ENCODE results near the gene SFXN2. TPM values are rescaled to one million over a fixed set of nuclear protein-coding genes. Genes with fewer than 3 reads are reported as not detected.

Gene SFXN2
- total RNA-seq, 4 donors from 2014 or later = 1.9 to 5.6 (median 3.1) TPM

GRCh38 chr10:102743588-102744373, 29.3 kb downstream of the SFXN2 start, which contains the start of gene WBP1L:
WBP1L (plus strand) TSS chr10:102743948; CDS start chr10:102744054, 106 bp downstream.
- DNase-seq (ENCODE audit: low spot score in 2 of 2) = peak; percentile 97 to 98
- Histone ChIP-seq H3K4me1 (peaks cover 35% of the 10 kb centered on the region), H3K4me3 (peak within 1 kb of the TSS; percentile 99), H3K27me3 (no peaks in the 10 kb centered on the region), H3K27ac (peak within 1 kb of the TSS; percentile 98), H3K9me3 (no peaks in the 10 kb centered on the region), H3K36me3 (no peaks in the 10 kb centered on the region)
- TF ChIP-seq EP300 (IDR thresholded peaks at IDR 0.05) (no peak), CTCF (IDR thresholded peaks at IDR 0.05) (no peak), POLR2AphosphoS5 (IDR thresholded peaks at IDR 0.05) (peak; percentile 6 to 100 (median 88)), POLR2A (IDR thresholded peaks at IDR 0.05) (peak; percentile 28 to 94)
- under 1% methylated on average over 37 of the region's 37 CpGs for WGBS

GRCh38 chr10:102744374-102745051, 30.1 kb downstream of the SFXN2 start:
- no peaks in the 10 kb centered on the region for H3K27me3 ChIP-seq
- peak overlapping the region; percentile 98 for H3K27ac ChIP-seq
- no peaks in the 10 kb centered on the region for H3K36me3 ChIP-seq
- DNase-seq (ENCODE audit: low spot score in 2 of 2) = peak in 1 of 2 donors; percentile 74
- TF ChIP-seq POLR2AphosphoS5 (IDR thresholded peaks at IDR 0.05) = no peak
- TF ChIP-seq CTCF (IDR thresholded peaks at IDR 0.05) = no peak
- no peak for TF ChIP-seq POLR2A (IDR thresholded peaks at IDR 0.05)
- no peak for TF ChIP-seq EP300 (IDR thresholded peaks at IDR 0.05)
- H3K4me1 ChIP-seq = peaks cover 35% of the 10 kb centered on the region
- H3K4me3 ChIP-seq = peak overlapping the region; percentile 99
- no peaks in the 10 kb centered on the region for H3K9me3 ChIP-seq
- 2% methylated on average over 9 of the region's 9 CpGs for WGBS

GRCh38 chr10:102745157-102745556, 30.7 kb downstream of the SFXN2 start:
- TF ChIP-seq CTCF (IDR thresholded peaks at IDR 0.05) (no peak), POLR2AphosphoS5 (IDR thresholded peaks at IDR 0.05) (no peak), EP300 (IDR thresholded peaks at IDR 0.05) (no peak), POLR2A (IDR thresholded peaks at IDR 0.05) (no peak)
- Histone ChIP-seq H3K4me3 (peak overlapping the region; percentile 99), H3K36me3 (no peaks in the 10 kb centered on the region), H3K4me1 (peaks cover 35% of the 10 kb centered on the region), H3K27me3 (no peaks in the 10 kb centered on the region), H3K27ac (peak overlapping the region; percentile 98), H3K9me3 (no peaks in the 10 kb centered on the region)
- no peak for DNase-seq (ENCODE audit: low spot score in 2 of 2)
- 34% methylated on average over 4 of the region's 4 CpGs for whole genome bisulfite sequencing

- no peaks in the 10 kb centered on the region for H3K9me3 ChIP-seq
- no peak overlapping the region for H3K4me3 ChIP-seq
- TF ChIP-seq CTCF (IDR thresholded peaks at IDR 0.05) (no peak), POLR2AphosphoS5 (IDR thresholded peaks at IDR 0.05) (peak in 2 of 3 donors; percentile 40 to 86)
- H3K27ac ChIP-seq = peak overlapping the region; percentile 90
- 75% methylated on average over 9 of the region's 9 CpGs for WGBS
- no peak for DNase-seq (ENCODE audit: low spot score in 2 of 2)
- no peaks in the 10 kb centered on the region for H3K27me3 ChIP-seq
- H3K36me3 ChIP-seq = no peaks in the 10 kb centered on the region
- peaks cover 46% of the 10 kb centered on the region for H3K4me1 ChIP-seq
These were observed 38.0 kb downstream of the SFXN2 start for GRCh38 chr10:102752266-102752930.
